ENCODE measurements around the gene TMEM8B. TPM values are rescaled to one million over a fixed set of nuclear protein-coding genes. Genes with fewer than 3 reads are reported as not detected.
A peak's percentile ranks its signal among the peaks of the same experiment; 100 is the strongest.

Gene TMEM8B
- total RNA-seq, 1 donor from 2014 or later = 4.4 TPM

GRCh38 chr9:35810122-35810521, 18.9 kb upstream of the TMEM8B start:
- no peak for DNase-seq (ENCODE audit: low spot score)
- no peak for ATAC-seq

GRCh38 chr9:35811381-35812024, 17.5 kb upstream of the TMEM8B start:
- ATAC-seq = peak; percentile 61
- peak; percentile 89 for DNase-seq (ENCODE audit: low spot score)

GRCh38 chr9:35812025-35812602, 16.9 kb upstream of the TMEM8B start, which contains the start of gene SPAG8:
SPAG8 (minus strand) TSS chr9:35812262; CDS start chr9:35812147, 115 bp downstream.
- ATAC-seq = peak; percentile 58

GRCh38 chr9:35813434-35814105, 15.5 kb upstream of the TMEM8B start:
- DNase-seq (ENCODE audit: low spot score) = no peak
- no peak for ATAC-seq

More at GRCh38 chr9:35812025-35812602, 16.9 kb upstream of the TMEM8B start, which contains the start of gene SPAG8:
- DNase-seq (ENCODE audit: low spot score) = peak; percentile 93

GRCh38 chr9:35814106-35814840, 14.8 kb upstream of the TMEM8B start:
- peak; percentile 56 for ATAC-seq

GRCh38 chr9:35814841-35815543, 14.0 kb upstream of the TMEM8B start, which contains the start of gene HINT2:
HINT2 (minus strand) TSS chr9:35815042; CDS start chr9:35814979, 63 bp downstream.
- ATAC-seq (peak; percentile 80), DNase-seq (ENCODE audit: low spot score) (peak; percentile 98)

More at GRCh38 chr9:35814106-35814840, 14.8 kb upstream of the TMEM8B start:
- peak; percentile 91 for DNase-seq (ENCODE audit: low spot score)

GRCh38 chr9:35816708-35817107, 12.3 kb upstream of the TMEM8B start:
- no peak for ATAC-seq
- DNase-seq (ENCODE audit: low spot score) = no peak

- ATAC-seq (no peak), DNase-seq (ENCODE audit: low spot score) (no peak)
Measured at GRCh38 chr9:35818341-35818740, 10.7 kb upstream of the TMEM8B start.

- DNase-seq (ENCODE audit: low spot score) (no peak), ATAC-seq (no peak)
Measured at GRCh38 chr9:35820076-35820475, 9.0 kb upstream of the TMEM8B start.

GRCh38 chr9:35822926-35823325, 6.1 kb upstream of the TMEM8B start:
- DNase-seq (ENCODE audit: low spot score) = no peak
- ATAC-seq = no peak

- DNase-seq (ENCODE audit: low spot score) (no peak), ATAC-seq (peak; percentile 67)
Measured at GRCh38 chr9:35826071-35826701, 2.8 kb upstream of the TMEM8B start.

- ATAC-seq = no peak
- no peak for DNase-seq (ENCODE audit: low spot score)
Measured at GRCh38 chr9:35827486-35827885, 1.5 kb upstream of the TMEM8B start.

GRCh38 chr9:35828716-35829083, 328 bp upstream of the TMEM8B start, which contains the start of gene FAM221B:
FAM221B (minus strand) TSS chr9:35828732; CDS start chr9:35826161, 2,571 bp downstream.
- peak; percentile 1 for ATAC-seq
- DNase-seq (ENCODE audit: low spot score) = no peak

GRCh38 chr9:35829764-35830096, 702 bp downstream of the TMEM8B start:
- no peak for DNase-seq (ENCODE audit: low spot score)
- ATAC-seq = no peak

GRCh38 chr9:35831040-35831439, 2.0 kb downstream of the TMEM8B start:
- no peak for DNase-seq (ENCODE audit: low spot score)
- ATAC-seq = no peak

GRCh38 chr9:35832814-35833213, 3.8 kb downstream of the TMEM8B start:
- DNase-seq (ENCODE audit: low spot score) = no peak

GRCh38 chr9:35834260-35835215, 5.5 kb downstream of the TMEM8B start:
- ATAC-seq (peak; percentile 66), DNase-seq (ENCODE audit: low spot score) (peak; percentile 74)

More at GRCh38 chr9:35832814-35833213, 3.8 kb downstream of the TMEM8B start:
- no peak for ATAC-seq

GRCh38 chr9:35835216-35835632, 6.2 kb downstream of the TMEM8B start:
- ATAC-seq = peak; percentile 13

GRCh38 chr9:35835766-35836165, 6.7 kb downstream of the TMEM8B start:
- no peak for DNase-seq (ENCODE audit: low spot score)
- ATAC-seq = peak; percentile 76

More at GRCh38 chr9:35835216-35835632, 6.2 kb downstream of the TMEM8B start:
- no peak for DNase-seq (ENCODE audit: low spot score)
